Peyer's patch (tissue), 4 donors: ENCODE data around the gene TSSK2. TPM values are rescaled to one million over a fixed set of nuclear protein-coding genes. Genes with fewer than 3 reads are reported as not detected.

Experiments
- DNase-seq, 3 donors: peaks; one replicate each; pipeline ENCODE4 v3.0.0-alpha.2; 2017 to 2019
- H3K27ac ChIP-seq, 4 donors: fragments of 200-600 bp; sonication (generic); one replicate each; pipeline ENCODE4 v1.5.1; 2016 to 2019
- H3K27me3 ChIP-seq, 2 donors: fragments of 200-600 bp; sonication (generic); one replicate each; pipeline ENCODE4 v1.5.1; 2019
- H3K36me3 ChIP-seq, 3 donors: fragments of 200-600 bp; sonication (generic); one replicate each; pipeline ENCODE4 v1.5.1; 2016 to 2019
- H3K4me1 ChIP-seq, 4 donors: fragments of 200-600 bp; sonication (generic); one replicate each; pipeline ENCODE4 v1.5.1; 2016 to 2019
- H3K4me3 ChIP-seq, 4 donors: fragments of 200-600 bp; sonication (generic); 1 replicate in 3 of 4; 2 replicates in 1 of 4; pipeline ENCODE4 v1.5.1; 2016 to 2019; ENCODE audit warnings: mild to moderate bottlenecking in 1 of 4
- H3K9me3 ChIP-seq, 4 donors: fragments of 200-600 bp; sonication (generic); one replicate each; pipeline ENCODE4 v1.5.1; 2016 to 2019; ENCODE audit warnings: mild to moderate bottlenecking in 1 of 4
- CTCF ChIP-seq, 6 experiments: fragments of 450-650 bp in 4 of 6; fragments of 200-600 bp in 2 of 6; sonication (generic) in 1 of 6; IDR thresholded peaks; one replicate each; pipeline ENCODE4 v1.5.1; 2017 to 2019; ENCODE audit warnings: antibody characterized with exemption in 6 of 6, mild to moderate bottlenecking in 3 of 6, moderate library complexity in 1 of 6
- POLR2A ChIP-seq, 2 donors: fragments of 450-650 bp; IDR thresholded peaks; one replicate each; pipeline ENCODE4 v1.5.1; 2017; ENCODE audit warnings: antibody characterized with exemption in 2 of 2, mild to moderate bottlenecking in 2 of 2, moderate library complexity in 2 of 2
- total RNA-seq, 4 donors: library from RNA; depleted of rRNA; stranded (reverse); fragments of >200 nt; gene quantifications; one replicate each; pipeline ENCODE4 v1.1.0, GENCODE V29; 2016

The TSSK2 gene
- total RNA-seq, 4 donors from 2014 or later, result 0.85 TPM; not detected in 3

GRCh38 chr22:19128946-19129727 lies 2.0 kb upstream of the TSSK2 start:
- H3K27ac ChIP-seq, result no peak overlapping the region
- TF ChIP-seq POLR2A (IDR thresholded peaks at IDR 0.05) (no peak), CTCF (IDR thresholded peaks at IDR 0.05) (no peak)

GRCh38 chr22:19129871-19130270 lies 1.2 kb upstream of the TSSK2 start:
- H3K9me3 ChIP-seq, result no peaks in the 10 kb centered on the region
- no peak for DNase-seq

More at GRCh38 chr22:19128946-19129727, 2.0 kb upstream of the TSSK2 start:
- Histone ChIP-seq H3K36me3 (peaks cover 0 to 12% (median 0%) of the 10 kb centered on the region in 3 donors), H3K9me3 (no peaks in the 10 kb centered on the region), H3K4me1 (no peaks in the 10 kb centered on the region), H3K4me3 (no peak overlapping the region), H3K27me3 (no peaks in the 10 kb centered on the region)
- no peak for DNase-seq

GRCh38 chr22:19131685-19132015 lies 542 bp downstream of the TSSK2 start:
- Histone ChIP-seq H3K9me3 (no peaks in the 10 kb centered on the region), H3K27me3 (no peaks in the 10 kb centered on the region), H3K4me1 (no peaks in the 10 kb centered on the region), H3K4me3 (no peak overlapping the region), H3K27ac (no peak overlapping the region), H3K36me3 (peaks cover 0 to 28% (median 0%) of the 10 kb centered on the region in 3 donors)
- no peak for TF ChIP-seq POLR2A (IDR thresholded peaks at IDR 0.05)
- TF ChIP-seq CTCF (IDR thresholded peaks at IDR 0.05), result no peak
- DNase-seq, result no peak

More at GRCh38 chr22:19129871-19130270, 1.2 kb upstream of the TSSK2 start:
- Histone ChIP-seq H3K36me3 (peaks cover 0 to 20% (median 0%) of the 10 kb centered on the region in 3 donors), H3K27me3 (no peaks in the 10 kb centered on the region), H3K4me1 (no peaks in the 10 kb centered on the region), H3K27ac (no peak overlapping the region), H3K4me3 (no peak overlapping the region)
- no peak for TF ChIP-seq CTCF (IDR thresholded peaks at IDR 0.05)
- TF ChIP-seq POLR2A (IDR thresholded peaks at IDR 0.05), result no peak

- no peak for DNase-seq
- H3K27me3 ChIP-seq, result no peaks in the 10 kb centered on the region
- TF ChIP-seq CTCF (IDR thresholded peaks at IDR 0.05) (no peak), POLR2A (IDR thresholded peaks at IDR 0.05) (no peak)
Observed at GRCh38 chr22:19132153-19132552, 1.0 kb downstream of the TSSK2 start.

GRCh38 chr22:19132693-19133400 lies 1.7 kb downstream of the TSSK2 start:
- Histone ChIP-seq H3K4me1 (no peaks in the 10 kb centered on the region), H3K27ac (no peak overlapping the region), H3K36me3 (peaks cover 0 to 40% (median 0%) of the 10 kb centered on the region in 3 donors), H3K9me3 (no peaks in the 10 kb centered on the region), H3K4me3 (no peak overlapping the region), H3K27me3 (no peaks in the 10 kb centered on the region)
- DNase-seq, result no peak
- no peak for TF ChIP-seq POLR2A (IDR thresholded peaks at IDR 0.05)
- no peak for TF ChIP-seq CTCF (IDR thresholded peaks at IDR 0.05)

More at GRCh38 chr22:19132153-19132552, 1.0 kb downstream of the TSSK2 start:
- Histone ChIP-seq H3K36me3 (peaks cover 0 to 33% (median 0%) of the 10 kb centered on the region in 3 donors), H3K4me3 (no peak overlapping the region), H3K27ac (no peak overlapping the region), H3K4me1 (no peaks in the 10 kb centered on the region), H3K9me3 (no peaks in the 10 kb centered on the region)
